GM21737 (cell line): Measurements from ENCODE around the gene ATOX1.
"Not testable (repeated sequence)": the region's sequence is repeated elsewhere in the genome, so short reads cannot be mapped to it uniquely, and the experiment has no call there.

ENCODE experiments used
- ATAC-seq: cut with Tn5 transposase; IDR thresholded peaks from one replicate; pipeline ENCODE4 v1.9.1; 2021; ENCODE audit warnings: mild to moderate bottlenecking, moderate library complexity; ENCODE audit not compliant: unreplicated experiment

ATOX1 gene

GRCh38 chr5:151699071-151699901 is 59.1 kb downstream of the ATOX1 start:
- ATAC-seq: no peak

- not testable (repeated sequence) for ATAC-seq
These were observed 60.4 kb downstream of the ATOX1 start for GRCh38 chr5:151698081-151698480.

GRCh38 chr5:151697452-151697851 is 61.0 kb downstream of the ATOX1 start:
- no peak for ATAC-seq

GRCh38 chr5:151696470-151697061 is 61.9 kb downstream of the ATOX1 start:
- no peak for ATAC-seq

GRCh38 chr5:151695464-151695863 is 63.0 kb downstream of the ATOX1 start:
- ATAC-seq: no peak

- no peak for ATAC-seq
These were observed 64.4 kb downstream of the ATOX1 start for GRCh38 chr5:151694035-151694485.
